HK-2 (cell line): ENCODE measurements around the gene SOX18.

ENCODE experiments used
- DNase-seq: peaks from one replicate; pipeline ENCODE4 v3.0.0-alpha.2; 2018; ENCODE audit not compliant: unreplicated experiment

The SOX18 gene

GRCh38 chr20:64080813-64081623 lies 31.6 kb upstream of the SOX18 start:
- no peak for DNase-seq

DNA sequence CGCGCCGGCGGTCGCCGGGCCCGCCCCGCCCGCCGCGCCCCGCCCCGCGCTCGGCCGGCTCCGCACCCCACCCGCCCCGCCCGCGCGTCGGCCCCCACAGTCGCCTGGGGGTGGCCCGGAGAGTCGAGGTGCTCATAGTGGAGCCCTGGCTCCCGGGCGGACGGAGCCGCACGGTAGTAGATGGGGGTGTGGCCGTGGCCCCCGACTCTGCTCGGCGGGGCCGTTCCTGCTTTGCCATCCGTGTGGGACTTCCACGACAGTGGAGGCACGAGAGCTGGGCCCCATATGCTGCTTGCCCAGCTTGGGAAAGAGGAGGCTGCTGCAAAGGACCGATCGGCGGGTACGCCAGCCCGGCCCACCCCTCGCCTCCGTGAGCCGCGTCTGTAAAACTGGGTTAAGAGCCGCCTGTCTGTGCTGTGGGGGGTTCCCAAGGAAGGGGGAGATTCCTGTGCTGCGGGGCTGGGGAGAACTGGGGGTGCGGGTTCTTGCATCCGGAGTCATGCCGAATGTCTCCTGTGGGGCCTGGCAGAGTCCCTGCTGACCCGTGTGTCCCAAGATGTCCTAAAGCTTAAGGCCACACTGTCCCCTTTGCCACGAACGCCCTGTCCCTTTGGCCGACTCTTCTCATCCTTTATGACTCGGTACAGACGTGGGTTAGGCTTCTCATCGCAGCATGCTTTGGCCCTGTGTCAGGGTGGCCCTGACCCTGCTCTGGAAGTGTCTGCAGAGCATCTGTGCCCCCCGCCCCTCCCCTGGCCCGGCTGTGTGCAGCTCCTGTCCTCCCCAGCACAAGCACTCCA lies 30.8 kb upstream of the SOX18 start, which contains the start of gene OPRL1:
Gene OPRL1, plus strand, starts transcription at position 70 of the 800 bp plus-strand sequence. CDS start 12,639 bp downstream, outside the sequence.
- DNase-seq: no peak

- peak; percentile 77 for DNase-seq
These were observed 30.0 kb upstream of the SOX18 start, which contains the start of gene RGS19 for GRCh38 chr20:64079273-64080012. TSS of gene RGS19 (minus strand) at chr20:64079518. CDS start at chr20:64076886, 2,632 bp downstream.

DNA sequence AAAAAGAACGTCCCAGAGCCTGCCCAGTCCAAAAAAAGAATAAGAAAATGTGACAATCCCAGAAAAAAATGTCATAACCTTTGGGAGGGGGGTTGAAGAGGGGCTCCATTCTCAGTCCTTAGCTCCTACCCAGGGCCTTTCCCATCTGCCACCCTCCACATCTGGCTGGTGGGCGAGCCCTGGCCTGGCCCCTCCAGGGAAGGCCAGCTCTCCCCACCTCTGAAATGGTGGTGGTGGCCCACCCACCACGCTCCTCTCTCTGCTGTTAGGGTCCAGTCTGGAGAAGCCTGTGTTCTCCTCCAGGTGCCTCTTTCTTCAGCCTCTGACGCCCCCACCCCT lies 29.5 kb upstream of the SOX18 start:
- no peak for DNase-seq

GRCh38 chr20:64077876-64078551 lies 28.6 kb upstream of the SOX18 start:
- DNase-seq: no peak

DNA sequence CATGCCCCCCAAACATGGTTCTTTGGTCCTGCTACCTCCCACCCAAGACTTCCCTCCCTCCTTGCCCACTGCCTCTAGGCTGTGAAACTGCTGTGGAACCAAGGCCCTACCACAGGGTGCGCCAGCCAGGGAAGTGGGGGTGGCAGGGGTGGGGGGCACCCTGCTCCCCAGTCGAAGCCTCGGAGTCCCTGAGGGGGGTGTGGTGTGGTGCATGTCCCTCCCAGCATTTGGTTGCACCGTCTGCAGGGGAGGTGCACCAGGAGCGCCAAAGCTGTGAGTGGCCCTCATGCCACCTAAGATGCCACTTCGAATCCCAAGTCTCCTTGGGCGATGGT lies 28.1 kb upstream of the SOX18 start:
- no peak for DNase-seq

GRCh38 chr20:64077094-64077493 lies 27.7 kb upstream of the SOX18 start:
- DNase-seq: no peak

DNA sequence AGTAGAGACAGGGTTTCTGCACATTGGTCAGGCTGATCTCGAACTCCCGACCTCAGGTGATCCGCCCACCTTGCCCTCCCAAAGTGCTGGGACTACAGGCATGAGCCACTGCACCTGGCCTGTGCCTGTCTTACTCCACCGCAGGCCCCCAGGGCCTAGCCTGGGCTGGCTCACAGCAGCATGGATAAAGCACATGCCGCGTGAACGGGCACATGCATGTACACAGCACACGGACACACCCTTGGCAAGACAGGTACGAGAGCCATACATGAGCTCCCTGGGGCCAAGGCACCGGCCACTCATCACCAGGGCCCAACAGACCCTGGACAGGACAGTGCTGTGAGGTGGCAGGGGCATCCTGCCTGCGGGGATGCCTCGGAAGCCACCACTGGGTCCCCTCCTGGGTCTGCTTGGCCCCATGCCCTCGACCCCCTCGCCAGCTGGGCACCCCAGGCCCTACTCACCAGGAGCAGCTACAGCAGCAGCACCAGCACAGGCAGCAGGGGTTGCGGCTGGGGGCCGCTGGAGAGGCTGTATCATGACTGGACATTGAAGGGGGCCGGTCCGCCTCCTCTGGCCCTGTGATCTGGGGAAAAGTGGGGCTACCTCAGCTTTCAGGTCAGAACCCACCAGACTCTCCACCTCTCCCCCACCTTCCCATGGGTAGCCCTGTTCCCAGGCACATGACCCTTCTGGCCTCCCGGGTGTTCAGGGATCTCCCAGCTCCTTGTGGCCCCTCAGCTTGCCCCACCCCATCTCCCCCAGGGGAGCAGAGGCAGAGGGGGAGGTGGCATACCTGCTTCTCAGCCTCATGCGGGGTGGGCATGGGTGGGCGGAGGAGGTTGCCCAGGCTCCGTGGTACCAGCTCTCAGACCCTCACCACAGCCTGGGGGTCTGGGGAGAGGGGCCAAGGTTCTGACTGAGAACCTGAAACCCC lies 26.9 kb upstream of the SOX18 start:
- DNase-seq: no peak

DNA sequence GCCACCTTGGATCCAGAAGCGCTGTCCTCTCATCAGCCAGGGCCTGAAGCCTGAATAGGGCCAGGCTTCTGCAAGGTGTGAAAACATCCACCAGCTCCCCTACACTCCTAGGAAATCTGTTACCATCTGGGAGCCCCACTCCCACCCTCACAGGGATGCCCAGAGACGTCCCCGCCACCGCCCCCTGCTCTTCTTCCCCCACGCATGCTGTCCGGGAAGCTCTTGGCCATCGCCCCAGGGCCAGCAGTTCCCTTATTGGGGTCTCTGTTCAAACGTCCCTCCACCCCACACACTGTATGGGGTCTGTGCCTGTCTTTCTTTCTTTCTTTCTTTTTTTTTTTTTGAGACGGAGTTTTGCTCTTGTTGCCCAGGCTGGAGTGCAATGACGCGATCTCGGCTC lies 26.1 kb upstream of the SOX18 start:
- no peak for DNase-seq

GRCh38 chr20:64074963-64075362 lies 25.5 kb upstream of the SOX18 start:
- DNase-seq: no peak

GRCh38 chr20:64074184-64074789 lies 24.8 kb upstream of the SOX18 start:
- no peak for DNase-seq

GRCh38 chr20:64073476-64074183 lies 24.2 kb upstream of the SOX18 start:
- DNase-seq: no peak

DNA sequence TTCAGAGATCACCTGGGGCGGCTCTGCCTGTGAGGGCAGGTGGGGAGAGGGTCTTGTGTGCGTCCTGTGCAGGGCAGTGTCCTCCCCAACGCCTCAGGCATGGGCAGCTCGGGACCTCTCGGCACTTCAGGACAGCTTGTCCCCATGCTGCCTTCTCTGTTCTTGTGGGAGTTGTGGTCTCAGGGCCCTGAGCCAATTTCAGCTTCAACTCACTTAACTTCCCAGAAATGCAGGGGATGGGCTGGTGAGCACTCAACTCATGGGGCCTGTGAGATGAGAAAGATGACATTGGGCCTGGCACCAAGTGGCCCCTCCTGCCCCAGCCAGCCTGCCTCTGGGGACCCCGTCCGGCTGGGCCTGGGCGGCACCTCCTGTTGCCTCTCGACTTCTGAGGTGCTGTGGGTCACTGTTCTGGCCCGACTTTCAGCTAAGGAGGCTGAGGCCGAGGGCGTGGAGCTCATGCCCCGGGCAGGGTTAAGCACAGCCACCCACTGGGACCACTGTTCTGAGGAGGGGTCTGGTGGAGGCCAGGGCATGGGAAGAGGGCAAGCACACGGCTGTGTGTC lies 23.1 kb upstream of the SOX18 start:
- DNase-seq: no peak

GRCh38 chr20:64071341-64072332 lies 22.2 kb upstream of the SOX18 start:
- DNase-seq: no peak

GRCh38 chr20:64070244-64070993 lies 21.0 kb upstream of the SOX18 start:
- no peak for DNase-seq

DNA sequence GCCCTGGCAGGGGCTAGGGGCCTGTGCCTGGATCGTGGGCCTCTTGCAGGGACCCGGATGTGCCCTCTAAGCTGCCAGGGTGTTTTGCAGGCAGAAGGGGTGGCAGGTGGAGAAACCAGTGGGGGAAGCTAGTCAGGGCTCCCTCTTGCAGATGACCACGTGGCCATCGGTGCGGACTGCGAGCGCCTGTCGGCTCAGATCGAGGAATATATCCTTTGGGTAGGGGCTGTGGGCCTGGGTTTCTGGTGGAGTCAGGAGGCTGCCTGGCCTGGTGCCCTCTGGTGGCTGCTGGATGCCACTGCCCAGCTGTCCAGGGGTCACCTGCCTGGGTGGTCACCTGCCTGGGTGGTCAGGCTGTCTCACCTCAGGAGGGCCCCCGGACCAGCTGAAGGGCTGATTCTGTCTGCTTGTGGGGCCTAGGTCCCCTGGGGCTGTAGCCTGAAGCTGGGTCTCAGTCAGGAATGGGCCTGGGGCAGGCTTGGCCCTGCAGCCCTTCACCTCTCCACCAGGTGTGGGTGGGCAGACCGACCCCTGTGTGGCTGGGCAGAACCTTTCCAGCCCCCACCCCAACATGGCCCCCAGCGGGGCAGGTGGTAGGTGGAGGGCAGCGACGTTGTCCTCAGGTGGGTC lies 20.3 kb upstream of the SOX18 start:
- peak; percentile 60 for DNase-seq

DNA sequence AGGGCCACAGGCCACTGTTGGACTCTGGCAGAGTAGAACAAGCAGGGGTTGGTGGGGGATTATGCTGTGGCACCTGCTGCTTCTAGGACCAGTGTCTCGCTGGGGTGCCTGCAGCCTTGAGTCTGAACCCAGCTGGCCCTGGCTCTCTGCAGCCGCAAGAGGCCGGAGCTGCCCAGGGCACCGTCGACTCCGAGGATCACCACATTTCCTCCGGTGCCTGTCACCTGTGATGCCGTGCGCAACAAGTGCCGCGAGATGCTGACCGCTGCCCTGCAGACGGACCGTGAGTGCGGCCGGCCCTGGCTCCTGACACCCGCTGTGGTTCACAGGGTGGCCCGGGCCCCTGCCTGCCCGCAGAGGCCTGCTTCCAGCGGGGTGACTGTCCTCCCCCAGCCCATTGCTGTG lies 19.8 kb upstream of the SOX18 start:
- DNase-seq: no peak
